GM12875 (cell line): Measurements from ENCODE around the gene NFIX.

Source experiments
- H3K4me3 ChIP-seq: one replicate; pipeline ENCODE4 v1.5.1; 2011; ENCODE audit warnings: low read depth, low read length, control low read depth
- TF ChIP-seq, protein P1 (sequence below): IDR thresholded peaks from 2 replicates; pipeline ENCODE4 v1.5.1; 2011; ENCODE audit warnings: low read depth, mild to moderate bottlenecking, control low read depth, inconsistent platforms, low read length, moderate library complexity, borderline replicate concordance; ENCODE audit not compliant: insufficient read depth

The NFIX gene

DNA sequence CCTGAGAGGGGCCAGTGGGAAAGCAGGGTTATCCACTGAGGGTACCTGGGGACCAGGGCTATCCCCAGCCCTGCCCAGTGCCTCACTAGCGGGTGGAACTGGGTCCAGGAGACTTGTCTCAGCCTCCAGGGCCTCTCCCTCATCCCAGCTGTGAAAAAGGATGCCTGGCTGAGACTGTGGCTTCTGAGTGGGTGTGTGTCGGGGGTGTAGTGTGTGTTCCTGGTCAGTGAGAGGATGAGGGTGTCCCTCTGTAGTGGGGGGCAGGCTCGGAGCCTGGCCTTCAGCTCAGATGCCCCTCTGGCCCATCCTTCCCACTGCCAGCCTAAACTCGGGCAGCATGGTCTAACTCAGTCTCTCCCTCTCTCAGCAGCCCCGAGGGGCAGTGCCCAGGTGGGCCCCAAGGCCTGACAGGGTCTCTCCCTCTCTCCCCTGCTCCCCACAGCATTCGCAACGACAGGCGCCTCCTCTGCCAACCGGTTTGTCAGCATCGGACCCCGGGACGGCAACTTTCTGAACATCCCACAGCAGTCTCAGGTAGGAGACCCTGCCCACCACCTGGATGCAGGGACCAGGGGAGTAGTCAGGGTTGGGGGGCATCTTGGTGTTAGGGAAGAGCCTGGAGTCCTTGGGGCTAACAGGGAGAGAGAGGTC lies 94.7 kb downstream of the NFIX start:
- TF ChIP-seq, protein P1, sequence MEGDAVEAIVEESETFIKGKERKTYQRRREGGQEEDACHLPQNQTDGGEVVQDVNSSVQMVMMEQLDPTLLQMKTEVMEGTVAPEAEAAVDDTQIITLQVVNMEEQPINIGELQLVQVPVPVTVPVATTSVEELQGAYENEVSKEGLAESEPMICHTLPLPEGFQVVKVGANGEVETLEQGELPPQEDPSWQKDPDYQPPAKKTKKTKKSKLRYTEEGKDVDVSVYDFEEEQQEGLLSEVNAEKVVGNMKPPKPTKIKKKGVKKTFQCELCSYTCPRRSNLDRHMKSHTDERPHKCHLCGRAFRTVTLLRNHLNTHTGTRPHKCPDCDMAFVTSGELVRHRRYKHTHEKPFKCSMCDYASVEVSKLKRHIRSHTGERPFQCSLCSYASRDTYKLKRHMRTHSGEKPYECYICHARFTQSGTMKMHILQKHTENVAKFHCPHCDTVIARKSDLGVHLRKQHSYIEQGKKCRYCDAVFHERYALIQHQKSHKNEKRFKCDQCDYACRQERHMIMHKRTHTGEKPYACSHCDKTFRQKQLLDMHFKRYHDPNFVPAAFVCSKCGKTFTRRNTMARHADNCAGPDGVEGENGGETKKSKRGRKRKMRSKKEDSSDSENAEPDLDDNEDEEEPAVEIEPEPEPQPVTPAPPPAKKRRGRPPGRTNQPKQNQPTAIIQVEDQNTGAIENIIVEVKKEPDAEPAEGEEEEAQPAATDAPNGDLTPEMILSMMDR, result no peak

GRCh38 chr19:13090511-13091231 lies 95.4 kb downstream of the NFIX start:
- no peak overlapping the region for H3K4me3 ChIP-seq
- TF ChIP-seq, protein P1, result no peak

More for the DNA sequence above, 94.7 kb downstream of the NFIX start:
- H3K4me3 ChIP-seq, result no peak overlapping the region

GRCh38 chr19:13091400-13092157 lies 96.3 kb downstream of the NFIX start:
- no peak overlapping the region for H3K4me3 ChIP-seq
- TF ChIP-seq, protein P1, result no peak

- no peak overlapping the region for H3K4me3 ChIP-seq
- TF ChIP-seq, protein P1, result no peak
These were observed 96.9 kb downstream of the NFIX start for GRCh38 chr19:13092158-13092543.

- no peak overlapping the region for H3K4me3 ChIP-seq
- TF ChIP-seq, protein P1, result no peak
These were observed 97.4 kb downstream of the NFIX start for GRCh38 chr19:13092606-13093235.

- no peak overlapping the region for H3K4me3 ChIP-seq
- TF ChIP-seq, protein P1, result peak; percentile 92
These were observed 98.3 kb downstream of the NFIX start for GRCh38 chr19:13093407-13094105.
